NCI-H345 treated with DMSO at 0.1 percent for 48 hours (cell line): Measurements from ENCODE around the gene RSPH4A.
"Not testable (repeated sequence)": the region's sequence is repeated elsewhere in the genome, so short reads cannot be mapped to it uniquely, and the experiment has no call there.

Source experiments
- DNase-seq: peaks from one replicate; lab custom pipeline; 2025; ENCODE audit not compliant: unreplicated experiment; lab: John Stamatoyannopoulos, UW

The RSPH4A gene

DNA sequence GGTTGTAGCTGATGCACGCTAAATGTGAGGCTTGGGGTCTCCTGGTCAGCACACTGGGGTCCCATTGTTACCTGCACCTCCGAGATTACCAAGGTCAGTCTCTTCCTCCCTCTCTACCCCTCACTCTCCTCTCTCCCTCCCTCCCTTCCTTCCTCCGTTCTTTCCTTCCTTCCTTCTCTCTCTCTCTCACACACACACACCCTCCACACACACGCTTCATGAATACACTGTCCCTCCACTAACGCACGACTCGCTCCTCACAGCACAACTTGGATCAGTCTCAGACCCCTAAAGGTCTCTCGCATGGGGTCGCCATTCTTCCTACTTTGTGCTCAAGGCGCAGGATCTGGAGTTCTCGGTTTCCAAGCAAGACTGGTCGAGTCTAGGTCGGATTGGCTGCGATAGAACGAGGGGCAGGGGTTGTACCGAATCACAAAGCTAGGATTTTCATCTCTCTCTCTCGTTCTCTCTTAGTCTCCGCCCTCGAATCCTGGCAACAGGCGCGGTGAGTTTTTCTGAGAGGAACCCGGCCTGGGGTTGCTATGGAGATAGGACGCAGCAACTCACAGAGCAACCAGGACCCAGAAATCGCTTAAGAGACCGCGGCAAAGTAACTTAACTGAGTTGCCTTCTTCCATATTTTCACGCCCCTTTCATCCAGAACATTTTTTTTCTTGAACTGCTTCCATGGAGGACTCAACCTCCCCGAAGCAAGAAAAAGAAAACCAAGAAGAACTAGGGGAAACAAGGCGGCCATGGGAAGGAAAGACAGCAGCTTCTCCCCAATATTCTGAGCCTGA lies at the start of gene RSPH4A:
Gene RSPH4A (plus strand): TSS at position 543 of the 800 bp plus-strand sequence. CDS start 145 bp downstream, at position 688.
- peak; percentile 96 for DNase-seq

DNA sequence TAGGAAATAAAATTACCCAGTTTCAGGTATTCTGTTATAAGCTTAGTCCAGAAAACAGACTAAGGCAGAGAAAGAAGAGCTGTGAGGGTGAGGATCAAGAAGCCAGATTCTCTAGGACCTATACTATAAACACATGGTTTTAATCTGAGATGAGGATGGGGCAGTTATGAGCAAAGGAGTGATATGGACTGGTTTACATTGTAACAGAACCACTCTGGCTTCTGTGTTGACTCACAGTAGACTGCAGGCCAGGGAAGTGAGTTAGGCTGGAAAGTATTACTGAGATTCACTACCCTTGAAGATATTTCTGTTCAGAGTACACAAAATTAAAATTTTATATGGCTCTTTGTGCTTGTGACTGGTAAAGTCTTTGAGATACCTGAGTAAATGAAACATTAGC lies 48.2 kb upstream of the RSPH4A start:
- DNase-seq, result no peak

DNA sequence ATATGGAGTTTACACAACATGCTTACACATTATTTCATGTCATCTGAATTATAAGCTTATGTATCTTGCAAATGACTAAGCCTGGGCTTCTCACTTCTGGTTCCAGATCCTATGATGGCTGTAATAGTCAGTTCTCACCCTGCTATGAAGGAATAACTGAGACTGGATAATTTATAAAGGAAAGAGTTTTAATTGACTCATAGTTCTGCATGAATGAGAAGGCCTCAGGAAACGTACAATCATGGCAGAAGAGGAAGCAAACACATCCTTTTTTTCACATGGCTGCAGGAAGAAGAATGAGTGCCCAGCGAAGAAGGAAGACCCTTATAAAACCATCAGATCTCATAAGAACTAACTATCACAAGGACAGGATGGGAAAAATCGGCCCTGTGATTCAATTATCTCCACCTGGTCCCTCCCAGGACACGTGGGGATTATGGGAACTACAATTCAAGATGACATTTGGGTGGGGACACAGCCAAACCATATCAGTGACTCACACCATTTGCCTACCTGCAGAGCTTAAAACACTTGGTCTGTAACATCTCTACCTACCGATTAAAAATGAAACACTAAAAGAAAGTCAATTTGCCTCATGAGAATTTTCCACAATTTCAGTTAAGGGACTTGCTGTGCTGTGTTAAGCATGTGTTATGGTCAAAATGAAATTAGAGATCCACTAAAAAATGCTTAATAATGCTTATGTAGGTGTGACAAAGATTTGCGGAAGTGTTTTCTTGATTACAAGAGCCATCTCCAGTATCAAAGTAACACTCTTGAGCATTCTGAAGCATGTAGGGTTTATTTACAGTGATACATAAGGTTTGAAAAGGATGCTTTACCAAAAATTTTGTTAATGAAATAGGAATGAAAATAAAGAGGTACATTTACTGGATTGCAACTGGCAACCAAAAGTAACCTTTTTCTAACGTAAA lies 47.2 kb upstream of the RSPH4A start:
- DNase-seq, result no peak

DNA sequence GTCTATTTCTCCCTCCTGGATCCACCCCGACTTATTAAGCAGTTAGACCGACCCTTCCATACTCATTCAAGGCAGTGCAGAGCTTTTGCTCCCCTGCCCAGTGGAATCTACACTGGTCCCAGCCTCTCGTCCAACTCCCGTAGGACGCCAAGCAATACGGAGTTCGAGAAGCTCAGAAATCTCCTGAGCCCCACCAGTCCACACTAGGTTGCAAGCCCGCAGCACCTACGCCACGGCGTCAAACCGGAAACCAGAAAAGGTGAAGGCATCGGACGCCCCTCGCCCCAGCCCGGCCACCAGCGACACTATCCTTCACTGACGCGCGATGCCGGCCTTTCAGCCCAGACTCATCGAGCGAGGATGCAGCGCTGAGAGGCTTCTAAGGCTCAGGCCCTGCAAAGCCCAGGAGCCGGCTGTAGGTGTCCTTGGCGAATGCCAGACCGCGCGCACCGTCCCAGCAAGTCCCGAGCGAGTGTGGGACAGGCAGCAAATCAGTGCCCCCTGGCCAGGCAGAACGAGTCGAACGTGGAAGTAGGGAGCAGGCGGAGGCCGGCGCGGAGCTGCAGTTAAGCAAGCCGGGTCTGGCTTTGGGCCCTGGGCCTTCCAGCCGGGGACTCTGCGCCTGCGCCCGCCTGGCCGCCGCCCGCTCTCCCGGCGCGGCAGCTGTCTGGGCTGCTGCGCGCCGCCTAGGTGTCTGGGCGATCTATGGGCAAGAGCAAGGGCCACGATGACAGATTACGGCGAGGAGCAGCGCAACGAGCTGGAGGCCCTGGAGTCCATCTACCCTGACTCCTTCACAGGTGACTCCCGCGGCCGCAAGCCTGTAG lies 45.2 kb upstream of the RSPH4A start, which contains the start of gene RWDD1:
Gene RWDD1 (plus strand): TSS at position 649 of the 827 bp plus-strand sequence. CDS start 79 bp downstream, at position 728.
- DNase-seq, result peak; percentile 91

DNA sequence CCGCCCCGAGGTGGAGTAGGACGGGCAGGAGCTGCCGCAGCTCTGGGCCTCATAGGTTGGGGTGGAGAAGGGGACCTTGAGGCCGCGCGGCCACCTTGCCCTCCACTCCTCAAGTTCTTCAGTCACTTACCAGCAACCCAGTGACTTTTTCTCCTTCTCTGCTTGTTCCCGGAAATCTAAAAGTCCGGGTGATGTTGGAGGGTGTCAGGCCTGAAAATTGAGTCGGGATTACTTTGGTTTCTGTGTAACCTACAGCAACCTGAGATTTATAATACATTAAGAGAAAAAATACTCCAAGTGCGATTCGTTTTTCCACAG lies 44.6 kb upstream of the RSPH4A start:
- no peak for DNase-seq

DNA sequence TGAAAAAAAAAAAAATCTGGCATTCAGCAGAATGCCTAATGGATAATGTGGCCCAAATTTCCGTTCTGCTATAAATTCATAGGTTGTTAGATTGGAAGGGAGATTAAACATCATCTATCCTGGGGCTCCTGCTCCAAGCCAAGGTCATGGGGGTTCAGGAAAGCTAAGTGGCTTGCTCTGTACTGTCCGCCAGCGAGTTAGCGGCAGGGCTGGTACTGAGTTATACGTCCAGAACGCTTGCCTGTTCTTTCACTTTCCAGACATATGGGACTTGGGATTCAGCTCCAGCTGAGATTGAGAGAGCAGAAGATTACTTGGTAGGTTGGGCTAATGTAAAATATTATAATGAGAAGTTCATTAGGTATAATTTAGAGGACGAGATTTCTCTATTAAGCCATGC lies 44.1 kb upstream of the RSPH4A start:
- DNase-seq, result no peak

DNA sequence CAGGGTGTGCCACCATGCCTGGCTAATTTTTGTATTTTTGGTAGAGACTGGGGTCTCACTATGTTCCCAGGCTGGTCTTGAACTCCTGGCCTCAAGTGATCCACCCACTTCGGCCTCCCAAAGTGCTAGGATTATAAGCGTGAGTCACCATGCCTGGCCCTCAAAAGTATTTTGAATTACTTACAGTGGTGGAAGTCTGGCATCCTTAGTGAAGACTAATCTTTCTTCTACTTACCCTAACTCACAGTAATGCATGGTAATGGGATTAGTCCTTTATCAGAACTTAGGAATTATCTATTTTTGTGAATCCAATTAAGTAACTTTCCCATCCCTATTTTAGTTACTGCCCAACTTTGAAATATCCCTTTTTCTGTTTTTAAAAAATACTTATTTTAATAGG lies 41.1 kb upstream of the RSPH4A start:
- DNase-seq, result no peak

DNA sequence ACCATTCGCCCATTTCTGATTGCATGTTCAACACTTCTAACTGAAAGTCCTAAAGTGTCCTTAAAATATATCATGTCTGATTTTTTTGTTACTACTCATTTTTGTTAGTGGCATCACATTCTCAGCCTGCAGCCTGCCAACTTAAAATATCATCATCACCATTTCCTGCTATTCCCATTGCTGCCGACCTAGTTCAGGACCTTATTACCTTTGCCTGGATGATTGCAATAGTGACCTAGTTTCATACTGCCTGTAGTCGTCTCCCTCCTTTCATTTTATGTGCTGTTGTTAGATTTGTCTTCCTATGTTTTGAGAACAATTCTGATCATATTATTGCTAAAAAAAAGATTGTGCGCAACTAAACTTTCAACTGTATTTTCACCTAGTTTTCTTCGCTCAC lies 38.8 kb upstream of the RSPH4A start:
- no peak for DNase-seq

DNA sequence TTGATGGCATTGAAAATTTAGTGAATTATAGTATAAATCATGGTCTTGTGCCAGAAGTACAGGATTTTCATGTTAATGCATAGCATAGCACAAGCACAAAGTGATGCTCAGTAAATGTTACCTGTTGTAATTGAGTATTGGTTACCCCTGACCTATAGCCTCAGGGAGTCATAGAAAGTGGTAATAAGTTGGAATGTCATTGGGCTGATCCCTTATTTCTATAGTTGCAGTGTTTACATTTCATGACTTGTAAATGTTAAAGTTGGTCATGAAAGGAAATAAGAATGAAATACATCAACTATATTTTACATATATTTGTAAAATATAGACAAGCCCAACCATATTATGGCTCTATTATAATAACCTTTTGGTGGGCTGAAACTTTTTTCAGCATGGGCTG lies 37.9 kb upstream of the RSPH4A start:
- no peak for DNase-seq

DNA sequence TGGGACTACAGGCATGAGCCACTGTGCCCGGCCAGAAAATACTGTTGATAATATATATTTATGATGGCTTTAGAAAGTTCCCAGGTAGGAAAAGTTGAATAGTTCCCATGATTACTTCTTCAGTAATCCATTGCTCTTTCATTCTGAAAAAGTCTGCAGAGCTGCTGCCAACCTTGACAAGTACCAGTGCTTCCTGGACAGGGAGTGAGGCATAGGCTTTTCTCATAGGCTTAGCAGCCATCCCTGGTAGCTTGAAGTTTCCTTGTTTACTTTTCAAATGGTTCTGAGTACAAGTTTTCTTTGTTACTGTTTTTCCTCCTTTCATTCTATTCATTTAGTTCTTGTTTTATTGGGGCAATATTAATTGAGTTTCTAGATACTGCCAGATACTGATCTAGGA lies 37.1 kb upstream of the RSPH4A start:
- no peak for DNase-seq

DNA sequence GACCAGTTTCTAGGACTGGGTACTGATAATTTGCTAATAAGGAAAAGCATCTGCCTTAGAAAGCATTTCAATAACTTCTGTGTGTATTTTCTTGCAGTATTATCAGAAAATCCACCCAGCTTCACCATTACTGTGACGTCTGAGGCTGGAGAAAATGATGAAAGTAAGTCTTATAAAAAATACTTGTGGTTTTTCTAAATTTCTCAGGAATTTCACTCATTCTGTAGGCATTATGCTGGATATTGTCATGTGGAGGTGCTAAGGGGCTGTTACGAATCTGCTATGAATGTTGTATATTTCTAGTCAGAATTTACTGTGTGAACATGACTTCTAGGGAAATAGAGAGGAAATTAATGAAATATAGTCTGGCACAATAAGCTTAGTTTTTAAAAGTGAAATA lies 36.1 kb upstream of the RSPH4A start:
- no peak for DNase-seq

DNA sequence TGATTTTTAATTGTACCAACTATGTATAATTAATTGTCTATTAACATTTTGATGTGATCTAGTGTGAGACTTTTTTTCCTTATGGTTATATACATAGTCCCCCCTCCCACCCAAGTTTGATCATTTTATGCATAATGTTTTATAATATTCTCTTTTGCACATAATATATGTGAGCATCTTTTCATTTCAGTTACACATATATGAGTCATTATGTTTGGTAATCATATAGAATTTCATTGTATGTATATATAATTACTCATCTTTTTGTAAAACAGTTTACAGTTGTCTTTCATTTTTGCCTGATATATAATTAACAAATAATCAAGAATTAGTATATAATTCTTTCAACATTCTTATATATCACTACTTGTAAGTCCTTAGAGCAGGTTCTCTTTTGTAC lies 30.0 kb upstream of the RSPH4A start:
- DNase-seq, result no peak

DNA sequence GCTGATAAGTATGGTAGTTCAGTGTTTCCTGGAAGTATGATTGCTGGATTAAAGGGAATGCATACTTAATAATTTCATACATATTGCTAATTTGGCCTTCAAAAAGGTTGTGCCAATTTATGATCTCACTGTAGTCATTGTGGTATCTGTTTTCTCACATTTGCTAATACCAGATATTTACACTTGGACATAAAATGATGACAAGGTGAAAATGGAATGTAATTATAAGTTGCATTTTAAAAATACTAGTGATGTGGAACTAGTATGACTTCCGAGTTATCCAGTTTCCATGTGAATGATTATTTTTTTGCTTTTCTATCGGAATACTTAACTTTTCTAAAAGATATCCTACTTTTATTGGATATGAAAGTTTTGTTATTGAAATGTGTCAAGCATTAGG lies 29.5 kb upstream of the RSPH4A start:
- no peak for DNase-seq

DNA sequence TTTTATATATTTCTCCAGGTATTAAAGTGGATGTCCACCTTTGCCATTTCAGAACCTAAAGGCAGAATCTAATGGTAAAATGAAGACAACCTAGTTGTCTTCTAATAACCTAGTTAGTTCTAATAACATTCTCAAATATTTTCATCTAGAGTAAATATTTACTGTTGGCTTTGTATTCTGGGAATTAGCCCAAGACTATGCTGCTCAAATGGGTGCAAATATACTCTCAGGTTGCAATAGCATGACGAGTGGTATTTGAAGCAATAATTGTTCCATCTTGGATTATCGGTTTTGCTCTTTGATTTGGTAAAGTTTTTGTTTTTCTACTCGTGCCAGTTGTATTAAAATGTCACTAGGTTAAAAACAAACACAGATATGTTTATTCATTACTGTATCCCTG lies 21.0 kb upstream of the RSPH4A start:
- no peak for DNase-seq

DNA sequence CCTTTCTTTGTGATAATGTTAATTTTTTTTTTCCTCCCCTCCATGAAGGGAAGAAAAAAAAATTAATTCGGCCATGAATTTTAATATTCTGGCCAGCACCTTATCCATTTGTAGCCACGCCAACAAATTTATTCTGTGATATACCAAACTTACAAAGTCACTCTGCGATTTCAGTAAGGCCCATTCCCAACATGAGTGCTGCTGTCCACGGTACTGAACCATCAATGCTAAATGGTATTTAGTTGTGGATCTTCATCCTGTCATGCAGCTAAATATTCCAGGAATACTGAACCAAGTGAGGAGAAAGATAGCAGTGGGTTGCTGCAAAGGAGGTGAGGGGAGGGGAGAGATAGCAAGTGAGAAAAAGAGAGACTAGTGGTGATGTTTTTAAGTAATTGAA lies 19.5 kb upstream of the RSPH4A start:
- no peak for DNase-seq

DNA sequence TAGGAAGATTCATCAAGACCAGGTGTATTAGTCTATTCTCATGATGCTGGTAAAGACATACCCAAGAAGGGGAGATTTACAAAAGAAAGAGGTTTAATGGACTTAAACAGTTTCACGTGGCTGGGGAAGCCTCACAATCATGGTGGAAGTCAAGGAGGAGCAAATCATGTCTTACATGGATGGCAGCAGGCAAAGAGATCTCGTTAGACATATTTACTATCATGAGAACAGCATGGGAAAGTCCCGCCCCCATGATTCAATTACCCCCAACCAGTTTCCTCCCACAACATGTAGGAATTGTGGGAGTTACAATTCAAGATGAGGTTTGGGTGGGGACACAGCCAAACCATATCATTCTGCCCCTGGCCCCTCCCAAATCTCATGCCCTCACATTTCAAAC lies 12.4 kb upstream of the RSPH4A start:
- not testable (repeated sequence) for DNase-seq

DNA sequence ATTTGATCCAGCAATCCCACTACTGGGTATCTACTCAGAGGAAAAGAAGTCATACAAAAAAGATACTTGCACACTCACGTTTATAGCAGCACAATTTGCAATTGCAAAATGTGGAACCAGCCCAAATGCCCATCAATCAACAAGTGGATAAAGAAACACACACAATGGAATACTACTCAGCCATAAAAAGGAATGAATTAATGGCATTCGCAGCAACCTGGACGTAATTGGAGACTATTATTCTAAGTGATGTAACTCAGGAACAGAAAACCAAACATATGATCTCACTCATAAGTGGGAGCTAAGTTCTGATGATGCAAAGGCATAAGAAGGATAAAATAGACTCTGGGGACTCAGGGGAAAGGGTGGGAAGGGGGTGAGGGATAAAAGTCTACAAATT lies 11.4 kb upstream of the RSPH4A start:
- not testable (repeated sequence) for DNase-seq

DNA sequence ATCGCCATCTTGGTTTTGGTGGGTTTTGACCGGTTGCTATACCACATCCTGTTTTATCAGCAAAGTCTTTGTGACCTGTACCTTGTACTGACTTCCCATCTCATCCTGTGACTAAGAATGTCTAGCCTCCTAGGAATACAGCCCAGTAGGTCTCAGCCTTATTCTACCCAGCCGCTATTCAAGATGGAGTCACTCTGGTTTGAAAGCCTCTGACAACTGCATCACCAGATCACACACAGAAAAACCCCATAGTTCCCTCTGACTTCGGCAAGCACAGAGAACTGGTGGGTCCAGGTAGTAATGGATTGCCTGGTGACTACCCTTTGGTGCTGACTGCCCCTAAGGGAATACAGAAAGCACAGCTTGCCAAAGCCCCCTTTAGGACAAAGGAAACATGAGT lies 10.3 kb upstream of the RSPH4A start:
- DNase-seq, result no peak

DNA sequence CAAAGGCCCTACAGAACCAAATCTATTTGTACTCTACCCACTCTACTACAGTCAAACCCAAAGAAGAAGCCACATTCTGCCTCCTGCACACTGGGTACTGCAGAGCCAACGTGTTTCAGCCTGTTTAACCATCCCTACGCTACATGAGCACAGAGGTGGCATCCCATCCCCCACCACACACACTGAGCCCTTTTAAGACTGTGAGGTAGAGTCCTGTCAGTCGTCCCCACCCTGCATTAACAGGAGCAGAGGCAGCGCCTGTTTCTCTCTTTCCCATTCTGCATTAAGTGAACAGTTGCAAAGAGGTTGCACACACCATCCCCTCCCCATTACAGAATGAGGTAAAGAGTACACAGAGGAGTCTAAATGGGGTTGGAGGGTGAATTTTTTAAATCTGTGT lies 5.2 kb upstream of the RSPH4A start:
- DNase-seq, result no peak

DNA sequence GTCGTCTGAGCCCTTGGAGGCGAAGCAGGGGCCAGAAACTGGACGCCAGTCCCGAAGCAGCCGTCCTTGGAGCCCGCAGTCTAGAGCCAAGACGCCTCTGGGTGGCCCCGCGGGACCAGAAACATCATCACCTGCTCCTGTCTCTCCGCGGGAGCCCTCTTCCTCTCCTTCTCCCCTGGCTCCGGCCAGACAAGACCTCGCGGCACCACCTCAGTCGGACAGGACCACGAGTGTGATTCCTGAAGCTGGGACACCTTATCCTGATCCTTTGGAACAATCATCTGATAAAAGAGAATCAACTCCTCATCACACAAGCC lies 416 bp downstream of the RSPH4A start:
- DNase-seq, result peak; percentile 19

DNA sequence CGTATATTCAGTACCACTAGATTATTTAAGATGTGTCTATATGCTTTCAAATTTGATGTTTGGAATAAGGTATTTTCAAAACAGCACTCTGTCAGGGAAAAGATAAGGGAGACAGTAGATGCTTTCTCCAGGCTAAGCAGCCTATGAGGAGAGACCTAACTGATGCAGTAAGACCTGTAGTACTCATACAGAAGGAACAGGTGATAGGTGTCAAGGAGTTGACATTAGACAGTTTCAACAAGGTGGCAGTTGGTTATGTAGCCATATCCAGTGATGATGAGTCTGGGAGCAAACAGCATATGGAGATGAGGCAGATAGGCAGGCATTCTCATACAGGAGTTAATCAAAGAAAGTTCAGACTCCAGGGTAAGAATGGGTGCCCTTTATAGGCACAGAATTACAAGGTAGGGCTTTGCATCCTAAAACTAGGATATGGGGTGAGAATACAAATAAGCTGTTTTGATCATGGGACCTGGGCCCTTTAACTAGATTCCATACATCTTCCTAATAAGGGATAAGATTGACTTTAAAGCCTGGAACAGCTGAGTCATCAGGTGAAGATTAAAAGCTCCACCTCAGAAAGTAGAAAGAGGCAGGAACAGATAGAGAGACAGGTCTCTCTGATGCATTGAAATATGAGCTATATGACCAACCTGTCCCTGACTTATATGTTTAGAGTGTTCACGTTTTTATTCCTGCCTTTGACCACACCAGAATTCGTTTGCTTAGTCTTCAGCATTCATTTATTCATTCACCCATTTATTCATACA lies 7.9 kb downstream of the RSPH4A start:
- no peak for DNase-seq
